Natural killer cell (primary cell): ENCODE results near the gene ERAL1. TPM values are rescaled to one million over a fixed set of nuclear protein-coding genes. Genes with fewer than 3 reads are reported as not detected.

ENCODE experiments used
- ATAC-seq, 3 donors: fragments of 150-1000 bp in 2 of 3; fragments of 200-7000 bp in 1 of 3; cut with Tn5 transposase; 1 replicate in 1 of 3; 2 replicates in 2 of 3; pipeline ENCODE4 v1.10.0; 2021; ENCODE audit warnings: mild to moderate bottlenecking in 2 of 3, moderate library complexity in 2 of 3
- DNase-seq, 2 donors: peaks; one replicate each; pipeline versions ENCODE4 v3.0.0 to v3.0.0-alpha.2; 2013 to 2021; ENCODE audit warnings: mixed read lengths in 1 of 2
- H3K27ac ChIP-seq: one replicate; pipeline ENCODE4 v1.5.1; 2013; ENCODE audit warnings: mild to moderate bottlenecking, low read length
- H3K27me3 ChIP-seq: one replicate; pipeline ENCODE4 v1.6.1; 2013; ENCODE audit warnings: low read length; ENCODE audit not compliant: control insufficient read depth, insufficient read depth
- H3K36me3 ChIP-seq: one replicate; pipeline ENCODE4 v1.6.1; 2013; ENCODE audit warnings: low read length; ENCODE audit not compliant: control insufficient read depth, insufficient read depth
- H3K4me1 ChIP-seq: one replicate; pipeline ENCODE4 v1.6.1; 2013; ENCODE audit warnings: low read length; ENCODE audit not compliant: control insufficient read depth, insufficient read depth
- H3K4me3 ChIP-seq: one replicate; pipeline ENCODE4 v1.5.1; 2013; ENCODE audit warnings: low read length
- H3K9me3 ChIP-seq: one replicate; pipeline ENCODE4 v1.6.1; 2013; ENCODE audit warnings: low read length; ENCODE audit not compliant: control insufficient read depth, insufficient read depth
- H3K27ac Mint-ChIP-seq, 2 donors: one replicate each; pipeline ENCODE4 v1.8.0; 2022; ENCODE audit warnings: mild to moderate bottlenecking in 2 of 2, mixed read lengths in 2 of 2, moderate library complexity in 1 of 2
- H3K27me3 Mint-ChIP-seq, 2 donors: one replicate each; pipeline ENCODE4 v1.8.0; 2022; ENCODE audit warnings: low read depth in 2 of 2, mixed read lengths in 2 of 2
- H3K36me3 Mint-ChIP-seq: one replicate; pipeline ENCODE4 v1.8.0; 2022; ENCODE audit warnings: mixed read lengths
- H3K4me1 Mint-ChIP-seq, 2 donors: one replicate each; pipeline ENCODE4 v1.8.0; 2022; ENCODE audit warnings: mixed read lengths in 2 of 2
- H3K4me3 Mint-ChIP-seq: one replicate; pipeline ENCODE4 v1.8.0; 2022; ENCODE audit warnings: mild to moderate bottlenecking, moderate library complexity, mixed read lengths
- H3K9me3 Mint-ChIP-seq, 2 donors: one replicate each; pipeline ENCODE4 v1.8.0; 2022; ENCODE audit warnings: mixed read lengths in 2 of 2
- WGBS: methylation state at CpG from one replicate; pipeline ENCODE4 v1.1.7; 2013; ENCODE audit warnings: missing lambda C conversion rate; ENCODE audit not compliant: insufficient coverage; 5-methylcytosine and 5-hydroxymethylcytosine counted together
- intact Hi-C: fragments of 100-400 bp; cut with micrococcal nuclease; formaldehyde crosslinking; loops from one replicate; pipeline ENCODE4 v1.14.2; 2022
- total RNA-seq, 4 donors: library from RNA; stranded (reverse); fragments of 120-200 nt in 1 of 4; gene quantifications; one replicate each; pipeline versions ENCODE4 v1.2.3 to v1.2.4, GENCODE V29; 2013 to 2022
- TF ChIP-seq, protein P1 (sequence below): fragments of 200-600 bp; IDR thresholded peaks from one replicate; pipeline ENCODE4 v1.8.0; 2022; ENCODE audit warnings: antibody characterized with exemption

ERAL1 gene
- total RNA-seq, 3 donors from 2014 or later (not counting 1 experiment from before 2014, with no cell fraction given), result 20.9 to 35.2 (median 27.3) TPM

DNA sequence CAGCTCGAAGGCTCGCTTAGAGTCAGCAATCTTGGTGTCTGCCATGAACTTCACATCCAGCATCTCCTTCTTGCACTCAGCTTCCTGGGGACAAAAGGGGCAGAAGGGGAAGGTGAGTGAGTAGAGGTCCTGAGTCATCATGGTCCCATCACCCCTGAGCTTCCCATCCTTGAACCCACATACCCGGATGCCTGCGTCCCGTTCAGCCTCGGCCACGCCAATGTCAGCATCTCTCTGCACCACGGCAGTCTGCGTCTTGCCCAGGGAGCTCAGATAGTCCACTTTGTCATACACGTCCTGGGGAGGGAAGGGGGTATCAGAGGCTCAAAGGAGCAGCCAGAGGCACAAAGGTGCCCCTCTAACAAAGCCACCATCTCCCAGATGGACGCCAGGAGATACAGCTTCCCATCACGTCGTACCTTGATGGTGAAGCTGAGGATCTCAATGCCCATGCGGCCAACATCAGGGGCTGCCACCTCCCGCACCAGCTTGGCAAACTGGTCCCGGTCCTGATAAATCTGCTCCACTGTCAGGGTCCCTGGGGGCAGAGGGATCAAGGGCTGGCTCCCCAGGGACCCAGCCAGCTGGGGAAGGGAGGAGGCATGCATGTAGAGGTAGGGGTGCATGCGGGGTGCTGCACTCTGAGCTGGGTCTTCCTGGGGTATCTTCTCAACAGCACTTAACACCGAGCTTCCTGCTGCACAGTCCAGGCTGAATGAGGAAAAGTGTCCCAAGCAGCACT, 27.5 kb downstream of the ERAL1 start:
- H3K9me3 Mint-ChIP-seq, result no peaks in the 10 kb centered on the region
- Histone ChIP-seq H3K9me3 (no peaks in the 10 kb centered on the region), H3K27ac (no peak overlapping the region), H3K4me1 (peaks cover 4% of the 10 kb centered on the region), H3K4me3 (no peak overlapping the region), H3K27me3 (no peaks in the 10 kb centered on the region), H3K36me3 (peaks cover 80% of the 10 kb centered on the region)
- ATAC-seq (no peak), DNase-seq (no peak)
- no peaks in the 10 kb centered on the region for H3K27me3 Mint-ChIP-seq
- H3K4me3 Mint-ChIP-seq, result no peak overlapping the region
- WGBS, result 99% methylated on average over 18 of the region's 18 CpGs
- H3K4me1 Mint-ChIP-seq, result peaks cover 4 to 20% of the 10 kb centered on the region in 2 donors
- intact Hi-C loops, result no loop called here
- peaks cover 8% of the 10 kb centered on the region for H3K36me3 Mint-ChIP-seq
- no peak overlapping the region for H3K27ac Mint-ChIP-seq
- TF ChIP-seq, protein P1, sequence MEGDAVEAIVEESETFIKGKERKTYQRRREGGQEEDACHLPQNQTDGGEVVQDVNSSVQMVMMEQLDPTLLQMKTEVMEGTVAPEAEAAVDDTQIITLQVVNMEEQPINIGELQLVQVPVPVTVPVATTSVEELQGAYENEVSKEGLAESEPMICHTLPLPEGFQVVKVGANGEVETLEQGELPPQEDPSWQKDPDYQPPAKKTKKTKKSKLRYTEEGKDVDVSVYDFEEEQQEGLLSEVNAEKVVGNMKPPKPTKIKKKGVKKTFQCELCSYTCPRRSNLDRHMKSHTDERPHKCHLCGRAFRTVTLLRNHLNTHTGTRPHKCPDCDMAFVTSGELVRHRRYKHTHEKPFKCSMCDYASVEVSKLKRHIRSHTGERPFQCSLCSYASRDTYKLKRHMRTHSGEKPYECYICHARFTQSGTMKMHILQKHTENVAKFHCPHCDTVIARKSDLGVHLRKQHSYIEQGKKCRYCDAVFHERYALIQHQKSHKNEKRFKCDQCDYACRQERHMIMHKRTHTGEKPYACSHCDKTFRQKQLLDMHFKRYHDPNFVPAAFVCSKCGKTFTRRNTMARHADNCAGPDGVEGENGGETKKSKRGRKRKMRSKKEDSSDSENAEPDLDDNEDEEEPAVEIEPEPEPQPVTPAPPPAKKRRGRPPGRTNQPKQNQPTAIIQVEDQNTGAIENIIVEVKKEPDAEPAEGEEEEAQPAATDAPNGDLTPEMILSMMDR, result no peak

DNA sequence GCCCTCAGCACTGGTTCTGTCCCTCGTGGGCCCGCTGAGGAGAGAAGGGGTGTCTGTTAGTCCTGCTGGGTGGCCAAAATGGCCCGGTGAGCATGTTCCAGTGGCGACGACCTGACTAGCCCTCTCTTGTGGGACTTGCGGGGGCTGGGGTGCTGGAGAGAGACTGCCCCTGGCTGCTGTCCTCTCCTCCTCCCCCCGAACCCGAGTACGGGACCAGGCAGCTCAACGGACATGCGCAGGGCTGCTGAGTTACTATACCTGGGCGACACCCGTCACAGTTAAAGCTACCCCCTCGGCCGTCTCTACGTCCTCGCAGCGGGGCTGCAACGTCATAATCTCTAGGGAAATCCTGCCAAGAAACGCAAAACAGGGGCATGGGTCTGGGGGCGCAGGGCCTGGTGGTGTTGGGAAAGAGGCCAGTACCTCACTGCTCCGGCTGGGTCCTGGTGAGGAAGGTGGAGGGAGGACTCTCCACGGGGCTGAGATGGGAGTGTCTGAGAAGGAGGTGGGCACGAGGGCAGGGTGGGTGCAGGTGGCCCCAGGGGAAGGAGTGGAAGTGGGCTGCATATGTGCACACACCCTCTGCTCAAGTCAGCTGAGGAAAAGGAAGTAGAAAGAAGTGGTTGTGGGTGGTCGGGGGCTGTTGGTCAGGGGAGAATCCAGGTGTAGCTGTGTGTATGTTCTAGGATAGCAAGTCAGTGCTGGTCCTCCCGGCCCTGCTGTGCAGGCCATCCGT, 29.3 kb downstream of the ERAL1 start:
- intact Hi-C loops, result no loop called here

DNA sequence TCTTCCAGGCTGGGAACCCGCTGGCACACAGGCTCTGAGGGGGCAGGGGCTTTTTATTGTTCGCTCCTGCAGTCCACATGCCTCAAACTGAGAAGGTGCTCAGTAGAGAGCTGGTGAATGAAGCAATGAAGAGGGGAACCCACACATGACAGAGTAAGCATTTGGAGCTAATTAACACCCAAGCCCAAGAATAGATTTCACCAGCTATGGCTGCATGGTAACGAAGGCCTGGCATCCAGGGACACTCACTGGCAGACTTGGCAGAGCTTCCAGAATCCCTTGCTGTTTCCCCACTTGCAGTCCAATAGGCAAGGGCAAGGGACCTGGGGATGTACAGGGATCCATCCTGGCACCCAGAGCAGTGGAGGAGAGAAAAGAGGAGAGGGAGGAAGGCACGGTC, 30.5 kb downstream of the ERAL1 start:
- no peak overlapping the region for H3K4me3 Mint-ChIP-seq
- H3K4me1 ChIP-seq, result peaks cover 13% of the 10 kb centered on the region
- H3K9me3 Mint-ChIP-seq, result no peaks in the 10 kb centered on the region
- no peak overlapping the region for H3K4me3 ChIP-seq
- TF ChIP-seq, protein P1, result no peak
- H3K36me3 ChIP-seq, result peaks cover 66% of the 10 kb centered on the region
- H3K27ac ChIP-seq, result no peak overlapping the region
- WGBS, result 89% methylated on average over 4 of the region's 4 CpGs
- H3K27me3 Mint-ChIP-seq, result no peaks in the 10 kb centered on the region
- peaks cover 1% of the 10 kb centered on the region for H3K36me3 Mint-ChIP-seq
- peak overlapping the region in 1 of 2 donors; percentile 27 for H3K27ac Mint-ChIP-seq
- DNase-seq (no peak), ATAC-seq (no peak)
- intact Hi-C loops, result no loop called here
- peaks cover 10 to 21% of the 10 kb centered on the region in 2 donors for H3K4me1 Mint-ChIP-seq
- no peaks in the 10 kb centered on the region for H3K9me3 ChIP-seq
- H3K27me3 ChIP-seq, result no peaks in the 10 kb centered on the region

More for the DNA sequence above, 29.3 kb downstream of the ERAL1 start:
- Mint-ChIP-seq H3K9me3 (no peaks in the 10 kb centered on the region), H3K27ac (peak overlapping the region in 1 of 2 donors; percentile 36), H3K36me3 (peaks cover 8% of the 10 kb centered on the region), H3K4me1 (peaks cover 5 to 22% of the 10 kb centered on the region in 2 donors), H3K27me3 (no peaks in the 10 kb centered on the region), H3K4me3 (no peak overlapping the region)
- Histone ChIP-seq H3K36me3 (peaks cover 78% of the 10 kb centered on the region), H3K9me3 (no peaks in the 10 kb centered on the region), H3K27me3 (no peaks in the 10 kb centered on the region), H3K27ac (no peak overlapping the region), H3K4me3 (no peak overlapping the region), H3K4me1 (peaks cover 10% of the 10 kb centered on the region)
- DNase-seq, result no peak
- TF ChIP-seq, protein P1, result no peak
- ATAC-seq, result no peak
- WGBS, result 89% methylated on average over 27 of the region's 27 CpGs
